ENCODE measurements around the gene CEP104. TPM values are rescaled to one million over a fixed set of nuclear protein-coding genes. Genes with fewer than 3 reads are reported as not detected.

CEP104 gene
- total and polyA plus RNA-seq, 2 experiments from 2014 or later = 12.7 to 22.6 TPM

DNA sequence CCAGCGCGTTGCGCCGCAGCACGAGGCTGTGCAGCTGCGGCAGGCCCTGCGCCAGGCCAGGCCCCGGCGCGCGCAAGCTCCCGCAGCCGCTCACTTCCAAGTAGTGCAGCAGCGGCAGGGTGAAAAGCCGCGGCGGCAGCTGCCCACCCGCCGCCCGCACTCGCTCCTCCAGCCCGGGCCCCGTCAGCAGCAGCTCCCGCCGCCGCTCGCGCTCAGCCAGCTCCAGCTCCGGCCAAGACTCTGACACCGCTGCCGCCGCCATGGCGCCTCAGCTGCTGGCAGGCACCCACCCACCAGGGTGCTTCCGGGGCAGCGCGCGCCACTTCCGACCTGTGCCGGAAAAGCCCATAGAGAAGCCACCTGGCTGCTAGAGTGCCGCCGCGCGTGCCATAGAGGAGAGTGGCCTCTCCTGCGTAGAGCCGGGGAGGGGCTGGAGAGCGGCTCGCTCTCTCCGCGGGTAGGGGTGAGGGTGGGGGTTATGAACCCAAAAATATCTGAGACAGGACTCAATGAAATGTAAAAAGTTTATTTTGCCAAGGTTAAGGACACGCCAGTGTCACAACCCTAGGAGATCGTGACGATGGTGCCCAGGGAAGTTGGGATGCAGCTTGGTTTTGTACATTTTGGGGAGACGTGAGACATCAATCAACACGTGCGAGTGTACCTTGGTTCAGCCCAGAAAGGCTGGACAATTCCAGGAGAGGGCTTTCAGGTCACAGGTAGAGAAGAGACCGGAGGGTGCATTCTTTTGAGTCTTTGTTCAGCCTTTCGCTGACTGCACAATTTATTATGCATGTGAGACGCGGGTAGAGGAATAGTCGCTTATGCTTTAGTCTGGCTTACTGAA is 60.6 kb downstream of the CEP104 start, which contains the start of gene LRRC47:
LRRC47 (minus strand) TSS at position 284 of the 847 bp plus-strand sequence; CDS start at position 262, 22 bp downstream.
- H3K9me3 ChIP-seq (ENCODE audit: low read depth) = no peaks in the 10 kb centered on the region
- H3K4me2 ChIP-seq = peak within 1 kb of the TSS; percentile 99
- no peak for TF ChIP-seq CTCF (IDR thresholded peaks at IDR 0.05; ENCODE audit: poor library complexity)
- no peak for TF ChIP-seq EZH2phosphoT487 (IDR thresholded peaks at IDR 0.05; ENCODE audit: low read depth, severe bottlenecking, unreplicated experiment)
- TF ChIP-seq EZH2 (IDR thresholded peaks at IDR 0.05; ENCODE audit: borderline replicate concordance) = no peak
- H4K20me1 ChIP-seq (ENCODE audit: insufficient read depth, poor library complexity, severe bottlenecking) = peaks cover 34% of the 10 kb centered on the region
- H3K9me2 ChIP-seq (replicated peaks; ENCODE audit: insufficient read depth) = no peaks in the 10 kb centered on the region
- no peaks in the 10 kb centered on the region for H3K27me3 ChIP-seq
- H3K4me3 ChIP-seq = peak within 1 kb of the TSS; percentile 86
- peak; percentile 96 for DNase-seq (ENCODE audit: low spot score)
- peaks cover 46% of the 10 kb centered on the region for H3K79me2 ChIP-seq
- peak within 1 kb of the TSS; percentile 100 for H2AFZ ChIP-seq
- H3K36me3 ChIP-seq (replicated peaks; ENCODE audit: insufficient read depth, low read depth) = no peaks in the 10 kb centered on the region
- peak within 1 kb of the TSS; percentile 61 for H3K27ac ChIP-seq
- peaks cover 13% of the 10 kb centered on the region for H3K4me1 ChIP-seq (ENCODE audit: insufficient read depth)
- WGBS (ENCODE audit: low lambda C conversion rate, missing lambda C conversion rate) = 6% methylated on average over 46 of the region's 60 CpGs

GRCh38 chr1:3795453-3796214 is 61.4 kb downstream of the CEP104 start:
- DNase-seq (ENCODE audit: low spot score) = no peak
- H3K27ac ChIP-seq = peak overlapping the region; percentile 61

GRCh38 chr1:3790952-3791351 is 66.1 kb downstream of the CEP104 start:
- DNase-seq (ENCODE audit: low spot score) = no peak
- Histone ChIP-seq H3K27me3 (no peaks in the 10 kb centered on the region), H3K79me2 (peaks cover 71% of the 10 kb centered on the region), H3K4me2 (no peak overlapping the region), H4K20me1 (ENCODE audit: insufficient read depth, poor library complexity, severe bottlenecking) (peaks cover 74% of the 10 kb centered on the region), H3K27ac (no peak overlapping the region), H3K4me1 (ENCODE audit: insufficient read depth) (peaks cover 13% of the 10 kb centered on the region), H3K4me3 (no peak overlapping the region), H3K9me3 (ENCODE audit: low read depth) (no peaks in the 10 kb centered on the region), H3K9me2 (replicated peaks; ENCODE audit: insufficient read depth) (no peaks in the 10 kb centered on the region), H2AFZ (no peak overlapping the region), H3K36me3 (replicated peaks; ENCODE audit: insufficient read depth, low read depth) (no peaks in the 10 kb centered on the region)
- TF ChIP-seq CTCF (IDR thresholded peaks at IDR 0.05; ENCODE audit: poor library complexity) = no peak
- no peak for TF ChIP-seq EZH2phosphoT487 (IDR thresholded peaks at IDR 0.05; ENCODE audit: low read depth, severe bottlenecking, unreplicated experiment)
- TF ChIP-seq EZH2 (IDR thresholded peaks at IDR 0.05; ENCODE audit: borderline replicate concordance) = no peak
- WGBS (ENCODE audit: low lambda C conversion rate, missing lambda C conversion rate) = 97% methylated on average over 15 of the region's 18 CpGs

More at GRCh38 chr1:3795453-3796214, 61.4 kb downstream of the CEP104 start:
- H3K4me1 ChIP-seq (ENCODE audit: insufficient read depth) = peaks cover 13% of the 10 kb centered on the region
- H3K36me3 ChIP-seq (replicated peaks; ENCODE audit: insufficient read depth, low read depth) = no peaks in the 10 kb centered on the region
- H3K9me3 ChIP-seq (ENCODE audit: low read depth) = no peaks in the 10 kb centered on the region
- peak overlapping the region; percentile 86 for H3K4me3 ChIP-seq
- peaks cover 53% of the 10 kb centered on the region for H3K79me2 ChIP-seq
- TF ChIP-seq CTCF (IDR thresholded peaks at IDR 0.05; ENCODE audit: poor library complexity) (no peak), EZH2 (IDR thresholded peaks at IDR 0.05; ENCODE audit: borderline replicate concordance) (no peak), EZH2phosphoT487 (IDR thresholded peaks at IDR 0.05; ENCODE audit: low read depth, severe bottlenecking, unreplicated experiment) (no peak)
- H3K9me2 ChIP-seq (replicated peaks; ENCODE audit: insufficient read depth) = no peaks in the 10 kb centered on the region
- no peak overlapping the region for H2AFZ ChIP-seq
- H3K27me3 ChIP-seq = no peaks in the 10 kb centered on the region
- peaks cover 42% of the 10 kb centered on the region for H4K20me1 ChIP-seq (ENCODE audit: insufficient read depth, poor library complexity, severe bottlenecking)
- WGBS (ENCODE audit: low lambda C conversion rate, missing lambda C conversion rate) = 8% methylated on average over 30 of the region's 53 CpGs
- peak overlapping the region; percentile 99 for H3K4me2 ChIP-seq
